HepG2 (cell line): ENCODE data around the gene SPDL1.

Source experiments
- BHLHE40 ChIP-seq: IDR thresholded peaks from 2 replicates; pipeline ENCODE4 v1.6.1; 2011; ENCODE audit warnings: low read length, improper control_type of control experiment
- CTCF ChIP-seq: sonication (generic); formaldehyde crosslinking; IDR thresholded peaks from 2 replicates; pipeline ENCODE4 v1.5.0; 2020; ENCODE audit warnings: mild to moderate bottlenecking, missing genetic modification reagents, moderate library complexity
- POLR2A ChIP-seq, 2 experiments: IDR thresholded peaks; 2 replicates each; pipeline ENCODE4 v1.6.1; 2011; ENCODE audit warnings: low read depth in 2 of 2, low read length in 2 of 2, mild to moderate bottlenecking in 1 of 2, moderate library complexity in 1 of 2; ENCODE audit not compliant: insufficient read depth in 1 of 2
- TRIM24 ChIP-seq: sonication (generic); formaldehyde crosslinking; IDR thresholded peaks from 2 replicates; pipeline ENCODE4 v1.8.0; 2022; ENCODE audit warnings: mild to moderate bottlenecking, missing genetic modification reagents

GRCh38 chr5:169571355-169571754 is 12.2 kb upstream of the SPDL1 start:
- TF ChIP-seq CTCF: no peak
- no peak for TF ChIP-seq POLR2A (IDR thresholded peaks at IDR 0.05; ENCODE audit: insufficient read depth in 1 of 2, low read depth in 2 of 2, low read length in 2 of 2)
- TF ChIP-seq BHLHE40: no peak
- no peak for TF ChIP-seq TRIM24
